Measurements from ENCODE around the gene RANBP6.

Gene RANBP6

GRCh38 chr9:6007058-6007769 lies 8.2 kb downstream of the RANBP6 start:
- peak; percentile 42 for DNase-seq

- peak; percentile 87 for DNase-seq
These were observed 8.7 kb downstream of the RANBP6 start for GRCh38 chr9:6006749-6007057.

GRCh38 chr9:6000955-6001354 lies 14.5 kb downstream of the RANBP6 start:
- no peak for DNase-seq

- no peak for DNase-seq
These were observed 15.9 kb downstream of the RANBP6 start for GRCh38 chr9:5999443-6000101.

- no peak for DNase-seq
These were observed 20.9 kb downstream of the RANBP6 start for GRCh38 chr9:5994493-5994892.

- no peak for DNase-seq
These were observed 27.2 kb downstream of the RANBP6 start for GRCh38 chr9:5988265-5988664.

- no peak for DNase-seq
These were observed 32.4 kb downstream of the RANBP6 start for GRCh38 chr9:5983042-5983441.

- no peak for DNase-seq
These were observed 33.1 kb downstream of the RANBP6 start for GRCh38 chr9:5982317-5982716.

- DNase-seq, result no peak
These were observed 36.9 kb downstream of the RANBP6 start for GRCh38 chr9:5978523-5978922.

GRCh38 chr9:5976674-5977397 lies 38.6 kb downstream of the RANBP6 start:
- DNase-seq, result peak; percentile 68

- DNase-seq, result no peak
These were observed 43.7 kb downstream of the RANBP6 start for GRCh38 chr9:5971740-5972139.
